ENCODE data around the gene EDARADD.

DNA sequence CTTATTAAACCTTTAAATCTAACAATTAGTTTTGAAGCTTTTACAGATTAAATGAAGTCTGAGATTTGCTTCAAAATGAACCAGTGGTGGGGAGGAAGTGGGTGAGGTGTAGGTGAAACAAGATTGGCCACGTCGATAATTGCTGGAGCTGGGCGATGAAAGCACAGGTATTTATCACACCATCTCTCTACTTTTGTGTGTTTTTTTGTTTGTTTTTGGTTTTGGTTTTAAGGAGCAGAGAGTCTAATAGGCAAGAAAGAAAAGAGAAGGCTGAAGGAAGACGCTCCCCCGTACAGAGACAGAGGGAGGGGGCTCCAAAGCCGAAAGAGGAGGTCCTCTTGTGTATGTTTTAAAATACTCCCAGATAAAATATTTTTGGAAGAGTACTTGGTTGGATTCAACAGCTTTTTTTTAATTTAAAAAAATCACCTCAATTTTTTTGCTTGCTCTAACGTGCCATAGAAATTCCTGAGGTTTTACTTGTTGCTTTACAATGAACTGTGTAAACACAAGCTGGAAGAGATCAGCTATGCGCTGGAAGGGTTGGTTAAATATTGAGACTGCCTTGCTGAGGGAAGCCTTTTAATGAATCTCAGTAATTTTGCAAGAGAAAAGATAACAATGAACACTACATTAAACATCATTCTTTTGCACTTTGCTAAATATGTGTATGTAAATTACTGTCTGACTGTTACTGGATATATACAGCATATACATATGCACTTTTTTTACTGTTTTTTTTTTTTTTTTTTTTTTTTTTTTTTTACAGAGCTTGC lies 123.0 kb downstream of the EDARADD start:
- no peak for TF ChIP-seq GATA3 (IDR thresholded peaks at IDR 0.05; ENCODE audit: low read depth, low read length)
- TF ChIP-seq GATA2 (IDR thresholded peaks at IDR 0.05; ENCODE audit: low read depth, low read length) = no peak

Measured in SH-SY5Y (cell line).